Esophagus squamous epithelium (tissue), 5 donors: Measurements from ENCODE around the gene OSBPL9. TPM values are rescaled to one million over a fixed set of nuclear protein-coding genes. Genes with fewer than 3 reads are reported as not detected.

Experiments
- DNase-seq: peaks from one replicate; lab custom pipeline; 2025; lab: John Stamatoyannopoulos, UW
- H3K27ac ChIP-seq, 4 donors: fragments of 200-600 bp; sonication (generic); one replicate each; pipeline ENCODE4 v1.5.1; 2016 to 2019; ENCODE audit warnings: mild to moderate bottlenecking in 1 of 4
- H3K27me3 ChIP-seq, 4 donors: fragments of 200-600 bp; sonication (generic); 1 replicate in 3 of 4; 2 replicates in 1 of 4; pipeline versions ENCODE4 v1.5.1 to v1.6.0; 2017 to 2021; ENCODE audit warnings: antibody characterized with exemption in 1 of 4
- H3K36me3 ChIP-seq, 3 donors: fragments of 200-600 bp; sonication (generic); one replicate each; pipeline ENCODE4 v1.5.1; 2016 to 2019
- H3K4me1 ChIP-seq, 3 donors: fragments of 200-600 bp; sonication (generic); one replicate each; pipeline ENCODE4 v1.5.1; 2017 to 2019
- H3K4me3 ChIP-seq, 4 donors: fragments of 200-600 bp; sonication (generic); 1 replicate in 3 of 4; 2 replicates in 1 of 4; pipeline ENCODE4 v1.5.1; 2016 to 2019; ENCODE audit warnings: mild to moderate bottlenecking in 2 of 4, moderate library complexity in 1 of 4
- H3K9me3 ChIP-seq, 3 donors: fragments of 200-600 bp; sonication (generic); one replicate each; pipeline ENCODE4 v1.5.1; 2016 to 2019
- CTCF ChIP-seq, 6 experiments: fragments of 450-650 bp in 4 of 6; fragments of 200-600 bp in 2 of 6; sonication (generic) in 2 of 6; IDR thresholded peaks; one replicate each; pipeline ENCODE4 v1.5.1; 2016 to 2019; ENCODE audit warnings: antibody characterized with exemption in 6 of 6, mild to moderate bottlenecking in 4 of 6, moderate library complexity in 4 of 6
- POLR2A ChIP-seq, 4 donors: fragments of 450-650 bp; IDR thresholded peaks; one replicate each; pipeline ENCODE4 v1.6.1; 2017; ENCODE audit warnings: antibody characterized with exemption in 4 of 4, mild to moderate bottlenecking in 4 of 4, moderate library complexity in 3 of 4
- whole genome bisulfite sequencing, 2 donors: methylation state at CpG; one replicate each; pipeline ENCODE4 v1.1.5; 2018; 5-methylcytosine and 5-hydroxymethylcytosine counted together
- intact Hi-C: fragments of 100-400 bp; cut with DNase I; formaldehyde crosslinking; loops from one replicate; pipeline ENCODE4 v1.15.0; 2022
- total RNA-seq, 4 donors: library from RNA; depleted of rRNA; stranded (reverse); fragments of >200 nt; gene quantifications; one replicate each; pipeline ENCODE4 v1.1.0, GENCODE V29; 2016
- donor health status: DM: yes; HTN: yes; CAD: no.

OSBPL9 gene
- total RNA-seq, 4 donors from 2014 or later, result 13.9 to 71.9 (median 37.4) TPM

GRCh38 chr1:51570063-51570710 is 46.7 kb upstream of the OSBPL9 start:
- DNase-seq, result no peak
- intact Hi-C loops, result no loop called here
- Histone ChIP-seq H3K36me3 (no peaks in the 10 kb centered on the region), H3K4me1 (peaks cover 12 to 36% (median 13%) of the 10 kb centered on the region in 3 donors), H3K27ac (peak overlapping the region in 3 of 4 donors; percentile 28 to 60 (median 58)), H3K27me3 (no peaks in the 10 kb centered on the region), H3K9me3 (no peaks in the 10 kb centered on the region), H3K4me3 (no peak overlapping the region)
- WGBS, 2 donors, result 37 to 58% methylated on average over 4 of the region's 4 CpGs
- TF ChIP-seq POLR2A (IDR thresholded peaks at IDR 0.05) (no peak), CTCF (IDR thresholded peaks at IDR 0.05) (no peak)

- no peaks in the 10 kb centered on the region for H3K36me3 ChIP-seq
- peaks cover 12 to 40% (median 13%) of the 10 kb centered on the region in 3 donors for H3K4me1 ChIP-seq
- DNase-seq, result no peak
- no peaks in the 10 kb centered on the region for H3K27me3 ChIP-seq
- TF ChIP-seq POLR2A (IDR thresholded peaks at IDR 0.05), result no peak
- TF ChIP-seq CTCF (IDR thresholded peaks at IDR 0.05), result no peak
- no peak overlapping the region for H3K27ac ChIP-seq
- 88 to 92% methylated on average over 4 of the region's 4 CpGs for WGBS, 2 donors
- H3K4me3 ChIP-seq, result no peak overlapping the region
- intact Hi-C loops, result no loop called here
- no peaks in the 10 kb centered on the region for H3K9me3 ChIP-seq
These were observed 44.5 kb upstream of the OSBPL9 start for GRCh38 chr1:51572365-51572764.

GRCh38 chr1:51574796-51575195 is 42.1 kb upstream of the OSBPL9 start:
- no peak for DNase-seq
- Histone ChIP-seq H3K4me1 (peaks cover 3 to 16% (median 5%) of the 10 kb centered on the region in 3 donors), H3K9me3 (no peaks in the 10 kb centered on the region), H3K4me3 (no peak overlapping the region), H3K36me3 (no peaks in the 10 kb centered on the region), H3K27ac (no peak overlapping the region), H3K27me3 (no peaks in the 10 kb centered on the region)
- no peak for TF ChIP-seq POLR2A (IDR thresholded peaks at IDR 0.05)
- TF ChIP-seq CTCF (IDR thresholded peaks at IDR 0.05), result no peak
- intact Hi-C loops, result no loop called here

GRCh38 chr1:51575406-51576084 is 41.3 kb upstream of the OSBPL9 start:
- Histone ChIP-seq H3K27ac (no peak overlapping the region), H3K4me3 (no peak overlapping the region), H3K27me3 (no peaks in the 10 kb centered on the region), H3K4me1 (peaks cover 0 to 9% (median 0%) of the 10 kb centered on the region in 3 donors), H3K36me3 (no peaks in the 10 kb centered on the region), H3K9me3 (no peaks in the 10 kb centered on the region)
- intact Hi-C loops, result no loop called here
- WGBS, 2 donors, result 72 to 80% methylated on average over 3 to 7 of the region's 8 CpGs
- TF ChIP-seq POLR2A (IDR thresholded peaks at IDR 0.05), result no peak
- no peak for TF ChIP-seq CTCF (IDR thresholded peaks at IDR 0.05)
- DNase-seq, result no peak

- no peak overlapping the region for H3K27ac ChIP-seq
- TF ChIP-seq POLR2A (IDR thresholded peaks at IDR 0.05) (no peak), CTCF (IDR thresholded peaks at IDR 0.05) (no peak)
- no peaks in the 10 kb centered on the region for H3K27me3 ChIP-seq
- intact Hi-C loops, result no loop called here
- H3K36me3 ChIP-seq, result no peaks in the 10 kb centered on the region
- no peak overlapping the region for H3K4me3 ChIP-seq
- peaks cover 0 to 5% (median 0%) of the 10 kb centered on the region in 3 donors for H3K4me1 ChIP-seq
- DNase-seq, result no peak
- WGBS, 2 donors, result 59 to 64% methylated on average over 2 of the region's 2 CpGs
- H3K9me3 ChIP-seq, result no peaks in the 10 kb centered on the region
These were observed 40.8 kb upstream of the OSBPL9 start for GRCh38 chr1:51576085-51576444.
